Epithelial cell of prostate (primary cell): ENCODE results near the gene TPH2.
A peak's percentile ranks its signal among the peaks of the same experiment; 100 is the strongest.

ENCODE experiments used
- DNase-seq: peaks from one replicate; pipeline ENCODE4 v3.0.0-alpha.2; 2011; ENCODE audit warnings: low read depth, low spot score
- H3K27ac ChIP-seq: fragments of 450-650 bp; 2 replicates; pipeline ENCODE4 v1.5.1; 2017; ENCODE audit warnings: mild to moderate bottlenecking

Gene TPH2

DNA sequence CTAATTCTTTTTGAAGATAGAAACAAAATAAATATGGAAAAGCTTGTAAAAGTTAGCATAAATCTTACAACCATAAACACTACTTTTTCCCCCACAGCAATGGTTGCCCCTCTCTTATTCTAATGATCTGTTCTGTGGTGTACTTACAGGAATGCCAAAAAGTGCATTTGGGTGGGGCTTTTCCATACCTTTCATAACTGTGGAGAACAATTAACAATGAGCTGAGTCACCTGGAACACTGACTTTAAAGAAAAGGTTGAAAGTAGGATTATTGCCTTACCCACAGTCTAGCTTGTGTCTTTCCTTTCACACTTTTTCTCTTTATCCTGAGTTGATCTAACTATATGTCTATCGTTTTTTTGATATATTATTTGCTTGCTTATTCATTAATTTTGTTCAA is 86.9 kb downstream of the TPH2 start:
- no peak overlapping the region for H3K27ac ChIP-seq
- no peak for DNase-seq

DNA sequence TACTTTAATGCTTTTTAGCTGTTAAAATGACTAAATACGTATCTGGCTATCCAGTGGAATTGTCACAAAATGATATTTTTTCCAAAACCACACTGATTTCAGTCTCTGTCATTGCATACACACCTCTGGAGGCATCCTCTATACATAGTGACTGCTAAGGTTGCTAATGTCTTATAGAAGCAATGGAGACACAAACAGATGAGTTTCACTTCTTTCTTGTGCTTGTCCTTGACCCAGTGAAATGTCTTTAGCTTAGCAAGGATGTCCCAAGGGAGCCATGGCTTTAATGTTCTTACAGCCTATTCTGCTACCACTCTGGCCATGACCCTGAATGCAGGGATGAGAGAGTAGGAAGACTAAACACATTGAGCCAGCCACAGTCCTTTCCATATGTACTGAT is 90.3 kb downstream of the TPH2 start:
- H3K27ac ChIP-seq: no peak overlapping the region
- DNase-seq: no peak

DNA sequence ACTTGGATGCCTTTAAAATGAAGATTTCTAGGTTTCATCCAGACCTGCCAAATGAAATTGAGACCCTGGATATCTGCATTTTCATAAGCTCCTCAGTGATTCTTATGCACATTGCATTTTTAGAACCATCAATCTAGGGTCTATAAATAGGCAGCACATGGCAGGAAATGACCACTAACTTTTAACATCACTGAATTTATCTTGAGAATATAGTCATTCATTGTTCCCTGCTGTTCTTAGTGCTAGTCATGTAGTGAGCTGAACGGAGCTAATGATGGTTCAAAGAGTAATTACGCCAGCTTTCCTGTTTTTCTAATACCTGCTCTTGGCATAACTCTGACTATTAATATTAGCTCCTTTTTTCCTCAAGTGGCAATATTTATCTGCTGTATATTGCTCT is 91.6 kb downstream of the TPH2 start:
- DNase-seq: no peak

DNA sequence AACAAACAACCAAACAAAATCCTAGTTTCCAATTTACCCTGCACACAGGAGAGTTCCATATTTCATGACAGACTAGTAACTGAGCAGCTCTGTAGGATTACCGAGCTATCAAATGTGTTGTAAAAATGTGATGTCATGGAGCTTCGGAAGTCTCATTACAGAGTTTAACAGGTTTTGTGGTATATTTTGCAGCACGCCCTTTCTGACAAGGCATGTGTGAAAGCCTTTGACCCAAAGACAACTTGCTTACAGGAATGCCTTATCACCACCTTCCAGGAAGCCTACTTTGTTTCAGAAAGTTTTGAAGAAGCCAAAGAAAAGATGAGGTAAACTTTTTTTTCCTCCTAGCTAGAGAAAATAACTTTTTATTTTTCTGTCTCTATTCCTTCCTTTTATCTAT is 92.4 kb downstream of the TPH2 start:
- no peak for DNase-seq
- H3K27ac ChIP-seq: no peak overlapping the region

More for the DNA sequence above, 91.6 kb downstream of the TPH2 start:
- H3K27ac ChIP-seq: no peak overlapping the region

DNA sequence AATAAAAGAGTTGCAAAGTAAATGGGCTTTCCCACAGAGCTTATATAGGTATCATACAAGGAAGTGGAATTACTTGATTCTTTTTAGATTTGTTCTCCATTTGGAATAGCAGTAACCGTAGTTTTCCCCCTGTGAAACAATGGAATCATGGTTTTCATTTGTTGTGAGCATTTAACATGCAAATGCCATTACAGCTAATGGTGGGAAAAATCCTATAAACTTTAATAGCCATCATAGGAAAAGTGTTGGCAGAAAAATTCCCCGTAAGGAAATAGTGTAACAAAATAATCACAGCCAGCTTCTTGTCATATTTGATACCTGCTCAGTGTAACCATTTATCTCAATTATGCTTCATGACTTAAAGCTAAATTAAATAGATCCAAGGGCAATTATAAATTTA is 95.3 kb downstream of the TPH2 start:
- H3K27ac ChIP-seq: no peak overlapping the region
- no peak for DNase-seq

DNA sequence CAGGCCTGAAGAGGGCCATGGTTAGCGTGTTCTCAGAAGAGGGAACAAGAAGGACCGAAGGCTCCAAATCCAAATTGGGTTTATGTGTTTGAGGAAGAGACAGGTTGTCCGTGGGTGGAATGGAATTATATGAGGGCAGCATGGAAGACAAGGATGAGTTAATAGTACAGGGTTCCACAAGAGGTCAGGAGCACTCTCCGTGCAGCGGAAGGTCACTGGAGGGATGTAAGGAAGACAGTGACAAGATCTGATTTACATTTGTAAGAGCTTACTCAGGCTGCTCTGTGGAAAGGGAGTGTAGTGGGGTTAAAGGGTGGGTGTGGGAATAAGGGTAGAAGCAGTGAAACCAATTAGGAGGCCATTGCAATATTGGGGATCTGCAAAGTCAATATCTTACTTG is 97.0 kb downstream of the TPH2 start:
- H3K27ac ChIP-seq: no peak overlapping the region
- no peak for DNase-seq

DNA sequence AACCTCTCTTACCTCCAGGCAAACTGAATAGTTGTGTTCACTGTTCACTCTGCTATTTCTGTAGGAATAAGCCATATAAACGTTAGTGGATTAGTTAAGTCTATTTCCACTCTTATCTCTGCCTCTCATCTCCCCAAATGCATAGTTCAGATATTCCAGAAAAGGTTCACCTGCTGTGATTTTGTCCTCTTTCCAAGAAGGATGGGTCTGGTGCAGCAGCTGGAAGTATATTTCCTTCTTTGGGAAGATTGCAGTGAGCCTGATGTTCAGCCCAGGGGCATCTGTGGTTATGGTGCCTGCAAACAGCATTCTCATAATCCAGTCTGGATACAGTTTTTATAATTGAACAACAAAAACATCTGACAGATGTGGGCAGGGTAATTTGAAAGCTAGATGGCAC is 97.7 kb downstream of the TPH2 start:
- DNase-seq: no peak
- H3K27ac ChIP-seq: no peak overlapping the region

DNA sequence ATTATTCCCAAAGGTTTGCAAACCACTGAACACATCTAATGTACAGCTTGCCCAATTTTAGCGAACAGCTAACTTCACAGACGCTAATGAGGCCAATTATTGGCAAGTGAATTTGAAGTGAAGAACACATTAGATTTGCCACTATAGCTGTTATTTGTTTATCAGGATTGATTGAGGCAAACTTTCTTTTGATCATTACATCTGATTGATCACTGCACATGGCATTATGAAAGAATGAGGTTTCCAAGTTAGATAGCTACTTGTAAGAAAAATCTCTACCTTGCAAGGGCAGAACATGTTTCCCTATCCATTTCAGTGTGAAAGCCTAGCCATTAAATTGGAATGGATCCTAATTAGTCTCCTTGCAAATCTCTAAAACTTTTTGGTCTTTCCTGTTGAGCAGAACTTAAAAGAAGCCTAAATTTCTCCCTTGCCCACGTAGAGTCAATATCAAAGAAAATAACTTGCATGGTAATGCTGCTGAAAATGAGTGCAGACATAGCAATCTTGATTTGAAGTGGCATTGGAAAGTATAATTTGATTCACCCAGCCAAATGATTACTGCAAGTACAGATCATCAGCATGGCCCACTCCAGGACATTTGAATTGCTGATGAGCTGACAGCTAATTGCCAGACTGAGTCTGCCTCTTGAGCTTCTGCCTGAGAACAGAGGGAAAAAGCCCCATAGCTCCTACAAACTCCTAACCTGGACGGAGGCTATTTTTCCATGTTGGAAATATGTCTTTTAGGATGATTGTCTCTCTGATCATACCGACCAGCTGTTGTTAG is 98.6 kb downstream of the TPH2 start:
- DNase-seq: no peak
- H3K27ac ChIP-seq: no peak overlapping the region

DNA sequence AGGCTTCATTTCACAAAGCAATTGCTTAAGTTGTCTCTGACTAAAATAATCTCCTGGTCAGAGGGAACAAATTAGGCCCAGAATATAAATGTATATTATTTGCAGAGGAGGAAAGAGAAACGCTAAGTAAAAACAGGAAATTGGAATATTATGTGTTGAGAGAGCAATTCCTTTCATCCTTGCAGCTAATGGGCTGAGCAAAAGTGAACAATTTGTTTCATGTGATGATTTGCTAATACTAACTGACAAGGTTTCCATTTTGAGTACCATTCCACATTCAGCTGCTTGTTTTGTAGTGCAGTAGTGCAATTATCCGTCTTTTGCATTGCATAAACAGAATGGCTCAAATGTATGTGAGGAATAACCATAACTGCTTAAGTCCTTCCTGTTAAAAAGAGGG is 103.2 kb downstream of the TPH2 start:
- no peak for DNase-seq
- H3K27ac ChIP-seq: no peak overlapping the region

DNA sequence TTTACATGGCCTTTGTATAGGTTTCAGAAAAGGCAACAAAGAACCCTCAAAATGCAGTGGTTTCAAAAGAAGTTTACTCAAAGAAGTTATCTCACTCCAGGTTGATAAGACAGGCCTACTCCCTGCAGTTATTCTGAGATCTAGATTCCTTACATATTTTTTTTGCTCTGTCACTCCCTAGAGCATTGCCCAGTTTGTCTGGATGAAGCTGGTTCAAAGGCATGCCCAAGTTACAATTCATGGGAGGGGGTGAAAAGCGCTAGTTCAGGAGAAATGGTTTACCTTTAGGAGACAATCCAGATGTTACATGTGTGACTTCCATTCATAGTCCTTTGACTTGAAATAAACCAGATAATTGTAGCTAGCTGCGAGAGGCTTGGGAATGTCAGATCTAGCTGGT is 115.0 kb downstream of the TPH2 start:
- no peak for DNase-seq
- H3K27ac ChIP-seq: no peak overlapping the region

DNA sequence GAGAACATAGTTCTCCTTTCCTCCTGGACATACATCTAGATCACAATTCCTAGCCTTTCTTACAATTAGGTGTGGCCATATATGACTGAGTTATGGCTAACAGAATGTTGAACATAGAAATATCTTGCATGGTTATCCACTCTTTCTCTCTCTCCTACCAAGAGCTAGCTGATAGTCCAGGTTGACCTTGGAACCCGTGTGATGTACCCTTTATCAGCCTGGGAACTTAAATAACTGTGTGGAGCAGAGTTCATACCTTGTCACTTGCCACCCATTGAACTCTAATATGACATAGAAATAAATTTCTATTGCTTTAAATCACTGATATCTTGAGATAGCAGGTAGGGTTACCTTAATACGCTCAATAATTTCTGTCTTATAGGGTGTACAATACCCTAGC is 115.9 kb downstream of the TPH2 start:
- DNase-seq: no peak
- H3K27ac ChIP-seq: no peak overlapping the region

DNA sequence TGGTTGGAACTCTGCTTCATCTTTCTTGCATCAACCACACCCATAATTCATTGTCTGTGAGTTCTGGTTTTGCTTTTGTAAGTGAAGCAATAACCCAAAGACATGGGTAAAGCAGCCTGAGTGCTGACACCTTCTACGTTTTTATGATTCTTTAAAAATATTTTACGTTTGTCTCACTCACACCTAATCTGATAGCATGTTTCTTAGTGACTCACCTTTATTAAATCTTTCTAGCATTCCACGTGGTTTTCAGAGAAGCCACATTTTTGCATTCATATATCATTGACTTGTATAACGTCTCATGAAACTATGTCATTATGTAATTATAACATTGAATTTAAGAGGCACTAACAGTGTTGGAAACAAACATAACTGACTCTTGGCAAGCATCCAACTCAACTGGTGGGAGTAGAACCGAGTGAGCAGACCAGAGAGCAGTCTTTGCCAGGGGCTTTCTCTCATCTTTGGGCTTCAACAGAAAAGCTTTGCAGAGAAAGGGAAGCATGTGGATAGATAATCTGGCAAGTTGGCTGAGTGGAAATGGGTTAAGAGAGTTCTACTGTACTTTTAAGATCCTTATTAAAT is 118.8 kb downstream of the TPH2 start:
- H3K27ac ChIP-seq: no peak overlapping the region
- peak; percentile 16 for DNase-seq

DNA sequence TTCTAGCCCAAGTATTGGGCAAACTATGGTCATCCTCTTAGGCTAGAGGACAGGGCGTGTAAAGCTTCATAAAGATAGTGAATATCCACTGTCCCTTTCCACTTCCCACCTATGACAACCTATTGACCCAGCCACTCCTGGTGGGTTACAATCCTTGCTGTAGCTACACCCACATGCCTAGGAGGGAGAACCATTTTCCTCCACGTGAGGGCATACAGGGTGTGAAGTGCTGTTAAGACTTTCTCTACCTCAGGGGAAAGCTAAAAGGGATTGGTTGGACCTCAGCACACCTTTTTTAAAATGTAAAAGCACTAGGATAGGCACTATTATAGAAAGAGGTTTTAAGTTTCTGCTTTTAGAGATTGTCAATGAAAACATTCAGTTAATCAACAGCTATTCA is 124.4 kb downstream of the TPH2 start:
- no peak overlapping the region for H3K27ac ChIP-seq
- no peak for DNase-seq

DNA sequence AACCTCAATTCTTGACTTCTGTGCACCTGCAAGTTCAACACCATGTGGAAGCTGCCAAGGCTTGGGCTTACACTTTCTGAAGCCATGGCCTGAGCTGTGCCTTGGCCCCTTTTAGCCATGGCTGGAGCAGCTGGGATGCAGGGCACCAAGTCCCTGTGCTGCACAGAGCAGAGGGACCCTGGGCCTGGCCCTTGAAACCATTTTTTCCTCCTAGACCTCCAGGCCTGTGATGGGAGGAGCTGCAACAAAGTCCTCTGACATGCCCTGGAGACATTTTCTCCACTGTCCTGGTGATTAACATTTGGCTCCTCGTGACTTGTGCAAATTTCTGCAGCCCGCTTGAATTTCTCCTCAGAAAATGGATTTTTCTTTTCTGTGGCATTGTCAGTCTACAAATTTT is 132.4 kb downstream of the TPH2 start:
- DNase-seq: no peak
- H3K27ac ChIP-seq: no peak overlapping the region

DNA sequence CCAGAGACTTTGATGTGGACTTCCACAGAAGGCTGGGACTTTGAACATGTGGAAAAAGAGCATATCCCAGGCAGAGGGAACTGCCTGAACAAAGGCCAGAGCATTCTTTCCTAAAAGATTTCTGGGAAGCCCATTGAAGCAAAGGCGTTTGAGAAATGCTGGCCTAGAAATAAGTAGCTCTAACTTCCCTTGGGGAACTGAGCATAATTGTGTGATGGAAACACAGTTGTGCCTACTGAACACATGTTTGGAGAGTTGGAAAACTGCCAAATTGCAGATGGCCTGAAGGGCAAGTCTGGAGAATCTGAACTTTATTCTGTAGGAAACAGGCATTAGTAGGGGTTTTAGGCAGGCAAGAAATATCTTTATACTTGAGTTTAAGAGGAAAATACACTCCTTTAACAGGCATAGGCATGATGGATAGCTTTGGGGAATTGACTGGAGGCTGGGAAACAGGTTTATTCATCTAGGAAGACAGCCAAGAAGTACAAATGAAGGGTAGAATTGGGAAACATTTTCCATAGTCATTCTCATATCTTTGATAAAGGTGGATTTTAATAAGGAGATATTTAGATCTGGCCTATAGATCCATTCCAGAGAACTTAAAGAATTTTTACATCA is 134.1 kb downstream of the TPH2 start:
- no peak for DNase-seq
- no peak overlapping the region for H3K27ac ChIP-seq

DNA sequence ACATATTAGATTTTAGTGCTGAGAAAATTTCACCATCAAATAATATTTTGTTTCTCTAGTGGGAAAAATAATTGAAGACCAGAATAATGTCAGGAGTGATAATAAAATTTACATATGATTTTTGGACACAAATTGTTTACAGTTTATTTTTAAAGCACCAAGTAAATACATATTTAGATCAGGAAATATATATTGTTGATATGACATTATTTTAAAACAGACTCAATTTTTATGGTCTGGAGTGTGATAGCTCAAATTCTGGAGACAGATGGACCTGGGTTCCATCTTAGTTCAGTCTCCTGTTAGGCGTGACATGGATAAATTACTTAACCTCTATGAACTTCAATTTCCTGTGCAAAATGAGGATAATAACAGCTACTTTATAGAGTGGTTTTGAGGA is 135.4 kb downstream of the TPH2 start:
- H3K27ac ChIP-seq: no peak overlapping the region
- no peak for DNase-seq

DNA sequence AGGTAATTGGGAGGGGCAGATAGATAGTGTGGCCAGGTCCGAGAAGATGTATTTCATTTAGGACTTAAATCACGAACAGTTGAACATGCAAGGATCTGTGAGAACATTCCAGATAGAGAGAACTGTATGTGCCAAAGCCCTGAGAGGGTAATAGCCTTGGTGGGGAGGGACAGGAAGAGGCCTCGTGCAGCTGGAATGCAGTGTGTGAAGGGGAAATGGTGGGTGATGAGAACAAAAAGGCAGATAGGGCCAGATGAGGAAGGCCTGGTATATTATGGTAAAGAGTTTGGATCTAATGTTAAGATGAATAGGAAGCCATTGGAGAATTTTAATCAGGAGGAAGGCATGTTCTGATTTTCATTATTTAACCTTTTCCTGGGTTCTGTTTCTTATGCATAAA is 136.3 kb downstream of the TPH2 start:
- H3K27ac ChIP-seq: no peak overlapping the region
- no peak for DNase-seq

DNA sequence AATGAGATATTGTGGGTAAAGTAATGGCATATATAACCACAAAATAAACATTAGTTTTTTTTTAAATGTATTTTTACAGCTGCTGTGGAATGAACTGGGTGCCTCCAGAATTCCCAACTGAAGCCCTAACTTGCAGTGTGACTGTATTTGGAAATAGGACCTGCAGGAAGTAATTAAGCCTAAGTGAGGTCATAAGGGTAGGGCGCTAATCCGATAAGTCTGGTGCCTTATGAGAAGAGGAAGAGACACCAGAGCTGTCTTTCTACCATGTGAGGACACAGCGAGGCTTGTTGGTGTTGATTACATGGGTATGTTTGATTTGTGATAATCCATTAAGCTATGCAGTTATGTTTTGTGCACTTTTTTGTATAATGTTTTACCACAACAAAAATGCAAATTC is 136.8 kb downstream of the TPH2 start:
- no peak for DNase-seq

DNA sequence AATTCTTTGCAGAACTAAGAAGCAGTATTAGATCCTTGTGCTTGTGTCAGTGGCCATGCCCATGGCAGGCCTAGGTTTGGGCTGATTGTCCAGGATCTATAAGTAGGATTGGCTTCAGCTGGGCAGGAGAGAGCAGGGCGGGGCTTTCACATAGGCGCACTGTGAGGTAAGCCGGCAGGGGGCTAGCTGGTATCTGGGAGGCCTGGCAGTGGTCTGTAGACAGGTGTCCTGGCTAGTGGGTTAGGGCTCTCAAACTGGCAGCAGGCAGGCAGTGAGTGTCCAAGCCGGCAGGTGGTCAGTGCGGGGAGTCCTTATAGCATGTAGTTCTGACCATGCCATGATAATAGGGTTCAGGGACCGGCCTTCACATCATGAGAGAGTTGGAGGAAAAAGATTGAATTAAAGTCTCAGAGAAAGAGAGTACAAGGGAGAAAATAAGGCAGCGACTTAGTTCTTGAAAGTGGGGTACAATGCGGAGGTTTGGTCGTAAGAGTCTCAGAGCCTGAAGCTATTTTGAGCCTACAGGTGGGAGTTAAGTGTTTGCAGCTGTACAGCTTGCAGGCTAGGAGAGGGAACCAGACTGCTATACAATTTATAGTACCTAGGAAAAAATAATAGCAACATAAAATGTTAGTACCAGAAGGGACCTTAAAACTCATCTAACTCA is 137.4 kb downstream of the TPH2 start:
- DNase-seq: no peak

More for the DNA sequence above, 136.8 kb downstream of the TPH2 start:
- no peak overlapping the region for H3K27ac ChIP-seq

DNA sequence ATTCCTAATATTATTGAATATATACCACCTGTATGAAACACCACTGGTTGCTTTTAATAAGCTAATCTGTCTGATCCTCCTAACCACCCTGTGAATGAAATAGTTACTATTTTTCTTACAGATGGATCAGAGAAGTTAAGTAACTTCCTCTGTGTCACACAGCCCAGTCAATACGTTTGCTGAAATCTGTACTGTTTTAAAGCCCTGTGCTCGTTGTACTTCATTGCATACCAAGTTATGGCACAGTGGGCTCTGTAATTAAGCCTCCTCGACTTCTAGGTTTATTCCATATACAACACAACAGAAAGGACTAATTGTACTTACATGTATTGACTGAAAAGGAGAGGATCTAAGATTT is 137.9 kb downstream of the TPH2 start:
- no peak for DNase-seq
- H3K27ac ChIP-seq: no peak overlapping the region

More for the DNA sequence above, 137.4 kb downstream of the TPH2 start:
- no peak overlapping the region for H3K27ac ChIP-seq

DNA sequence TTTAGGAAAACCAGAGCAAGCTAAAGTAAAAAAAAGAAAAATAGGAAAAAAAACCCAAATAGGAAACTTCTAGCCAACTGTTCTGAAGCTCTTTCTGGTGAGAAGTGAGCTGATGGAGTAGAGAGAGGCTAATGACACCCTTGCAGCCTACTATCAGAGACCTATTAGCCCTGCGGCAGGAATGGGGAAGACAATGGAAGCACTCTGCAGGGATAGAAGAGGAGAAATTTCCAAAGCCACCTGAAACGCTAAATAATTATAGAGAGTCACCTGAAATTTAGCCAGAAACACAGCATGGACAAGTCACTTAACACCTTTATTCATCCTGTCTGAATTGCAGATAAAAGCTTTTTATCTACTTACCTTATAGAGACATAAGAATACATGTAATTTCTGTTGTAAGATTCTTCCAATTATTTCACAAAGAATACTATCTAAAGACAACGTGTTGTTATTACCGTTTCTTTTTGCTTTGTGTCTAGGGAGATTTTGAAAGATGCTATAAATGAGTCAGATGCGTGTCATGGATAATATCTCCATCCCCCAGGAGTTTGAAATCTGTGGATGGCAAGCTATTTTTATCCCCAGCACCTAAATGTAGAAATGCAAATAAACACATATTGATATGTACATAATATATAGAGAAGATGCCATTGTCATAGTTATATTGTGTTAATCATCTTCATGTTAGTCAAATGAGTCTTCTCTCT is 138.6 kb downstream of the TPH2 start:
- H3K27ac ChIP-seq: no peak overlapping the region
- DNase-seq: no peak
